ENCODE results near the gene XYLT2. TPM values are rescaled to one million over a fixed set of nuclear protein-coding genes. Genes with fewer than 3 reads are reported as not detected.

The XYLT2 gene
- total and polyA plus RNA-seq, 2 of the 8 experiments (the other 6 are each of a cell fraction or from before 2014, with no cell fraction given) = 28.0 to 29.9 TPM

DNA sequence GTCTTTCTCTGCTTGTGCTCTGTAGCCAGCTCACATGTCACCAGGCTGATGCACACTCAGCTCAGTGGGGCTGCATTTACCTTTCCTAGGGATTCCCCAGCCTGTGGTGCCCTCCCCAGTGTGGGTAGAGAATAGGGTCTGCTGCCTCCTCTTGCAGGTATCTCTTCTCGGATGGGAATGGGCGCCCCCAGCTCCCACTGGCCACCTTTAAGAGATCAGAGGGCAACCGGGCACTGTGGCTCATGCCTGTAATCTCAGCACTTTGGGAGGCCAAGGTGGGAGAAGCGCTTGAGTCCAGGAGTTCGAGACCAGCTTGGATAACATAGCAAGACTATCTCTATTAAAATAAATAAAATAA is 3.3 kb downstream of the XYLT2 start:
- Histone ChIP-seq H3K9ac (replicated peaks in 1 of 4; ENCODE audit: extremely low read depth in 1 of 4, low read depth in 3 of 4, low read length in 3 of 4) (no peak overlapping the region), H2AK5ac (ENCODE audit: low read depth, low read length) (no peak overlapping the region), H2BK5ac (ENCODE audit: low read depth, low read length) (no peak overlapping the region), H3K36me3 (ENCODE audit: control insufficient read depth in 2 of 4, insufficient read depth in 4 of 4, low read length in 3 of 4) (peaks cover under 1 to 7% (median 4%) of the 10 kb centered on the region in 4 experiments; a peak in 5 of 8 replicates), H3K56ac (replicated peaks; ENCODE audit: insufficient read length, low read depth, low read length) (no peak overlapping the region), H3K4me3 (ENCODE audit: extremely low read depth in 1 of 4, insufficient read depth in 2 of 4, low read depth in 3 of 4, low read length in 4 of 4) (no peak overlapping the region), H3K9me3 (ENCODE audit: insufficient read depth in 2 of 2, low read depth in 1 of 2, low read length in 1 of 2) (no peaks in the 10 kb centered on the region), H2BK20ac (ENCODE audit: low read length) (no peak overlapping the region), H3K18ac (ENCODE audit: extremely low read depth, low read length) (no peak overlapping the region), H2BK120ac (replicated peaks; ENCODE audit: low read depth, low read length) (no peak overlapping the region), H3K4me2 (ENCODE audit: insufficient read depth in 1 of 2, low read depth in 2 of 2, low read length in 2 of 2) (no peak overlapping the region), H3K23ac (ENCODE audit: insufficient read length) (no peak overlapping the region), H2AFZ (ENCODE audit: low read length) (no peak overlapping the region), H2BK12ac (ENCODE audit: low read depth, low read length) (0 out of 2 replicates have a peak overlapping the region, but pooled peaks have one; percentile 4), H4K8ac (ENCODE audit: extremely low read depth, insufficient read depth, low read length) (no peak overlapping the region), H3K27me3 (replicated peaks in 1 of 4; ENCODE audit: control insufficient read depth in 3 of 4, extremely low read depth in 1 of 4, insufficient read depth in 3 of 4, low read length in 3 of 4) (peaks cover 0 to 9% (median 5%) of the 10 kb centered on the region in 4 experiments; a peak in 4 of 7 replicates), H3K4ac (replicated peaks; ENCODE audit: insufficient read length, low read depth, low read length) (no peak overlapping the region), H3K27ac (ENCODE audit: low read depth, low read length) (no peak overlapping the region), H3K14ac (ENCODE audit: insufficient read length) (no peak overlapping the region), H3K79me2 (ENCODE audit: control insufficient read depth in 1 of 2, insufficient read depth in 2 of 2, low read length in 2 of 2) (peaks cover 0 to 25% of the 10 kb centered on the region in 2 experiments; a peak in 2 of 4 replicates), H4K5ac (ENCODE audit: insufficient read length, low read depth, low read length) (no peak overlapping the region), H3K23me2 (ENCODE audit: low read depth, low read length) (peaks cover 17% of the 10 kb centered on the region), H3K4me1 (replicated peaks in 1 of 4; ENCODE audit: control insufficient read depth in 3 of 4, insufficient read depth in 4 of 4, low read length in 3 of 4) (peaks cover 4 to 17% (median 11%) of the 10 kb centered on the region in 4 experiments), H4K91ac (replicated peaks; ENCODE audit: insufficient read length, low read length) (no peak overlapping the region), H4K20me1 (replicated peaks in 1 of 2; ENCODE audit: control insufficient read depth in 1 of 2, insufficient read depth in 2 of 2, low read length in 2 of 2) (peaks cover 2 to 29% of the 10 kb centered on the region in 2 experiments), H3K79me1 (ENCODE audit: low read depth, low read length) (peaks cover 20% of the 10 kb centered on the region), H2BK15ac (ENCODE audit: low read length) (0 out of 2 replicates have a peak overlapping the region, but pooled peaks have one; percentile 4)
- DNase-seq (ENCODE audit: low read depth in 1 of 2, low spot score in 2 of 2) = no peak
- ChIA-PET POLR2A (ENCODE audit: partially characterized antibody) (interaction anchor here (1.1 to 12.4 kb wide), 4 partner anchors 13 to 144 kb away, joined by 3 to 135 read pairs (median 3); no protein-coding TSS in a partner anchor), CTCF (ENCODE audit: partially characterized antibody) (interaction anchor here (0.6 to 4.0 kb wide), 8 partner anchors 14 to 180 kb away, joined by 3 to 58 read pairs (median 4); no protein-coding TSS in a partner anchor)
- WGBS, 2 experiments (ENCODE audit: extremely low coverage in 1 of 2, insufficient coverage in 1 of 2, insufficient read length in 1 of 2, insufficient replicate concordance in 2 of 2, low coverage in 1 of 2, low lambda C conversion rate in 2 of 2, missing lambda C conversion rate in 1 of 2) = 89% methylated on average over 5 of the region's 5 CpGs; no CpG with 5 or more reads in 1 of the 2 experiments
- FAIRE-seq = no peak
- no peak for TF ChIP-seq CTBP2 (IDR thresholded peaks at IDR 0.05; ENCODE audit: borderline replicate concordance, insufficient read depth, insufficient read length, low read length)
- TF ChIP-seq SIX5 (IDR thresholded peaks at IDR 0.05; ENCODE audit: low read depth, low read length) = no peak
- no peak for TF ChIP-seq ASH2L (IDR thresholded peaks at IDR 0.05; ENCODE audit: low read length)
- TF ChIP-seq SRF (IDR thresholded peaks at IDR 0.05; ENCODE audit: low read depth, low read length) = no peak
- TF ChIP-seq HDAC2 (IDR thresholded peaks at IDR 0.05; ENCODE audit: borderline replicate concordance in 1 of 2, low read depth in 2 of 2, low read length in 2 of 2) = no peak
- no peak for TF ChIP-seq CHD1 (IDR thresholded peaks at IDR 0.05; ENCODE audit: low read depth, low read length)
- TF ChIP-seq, protein P1, sequence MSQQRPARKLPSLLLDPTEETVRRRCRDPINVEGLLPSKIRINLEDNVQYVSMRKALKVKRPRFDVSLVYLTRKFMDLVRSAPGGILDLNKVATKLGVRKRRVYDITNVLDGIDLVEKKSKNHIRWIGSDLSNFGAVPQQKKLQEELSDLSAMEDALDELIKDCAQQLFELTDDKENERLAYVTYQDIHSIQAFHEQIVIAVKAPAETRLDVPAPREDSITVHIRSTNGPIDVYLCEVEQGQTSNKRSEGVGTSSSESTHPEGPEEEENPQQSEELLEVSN (IDR thresholded peaks at IDR 0.05) = no peak
- no peak for TF ChIP-seq KDM4A (IDR thresholded peaks at IDR 0.05; ENCODE audit: low read depth, low read length, severe bottlenecking)
- no peak for TF ChIP-seq RNF2 (IDR thresholded peaks at IDR 0.05; ENCODE audit: borderline replicate concordance, low read depth, low read length, missing control alignments, poor library complexity, severe bottlenecking)
- no peak for TF ChIP-seq TBP (IDR thresholded peaks at IDR 0.05; ENCODE audit: low read depth, low read length)
- no peak for TF ChIP-seq MAX (IDR thresholded peaks at IDR 0.05)
- TF ChIP-seq GTF2F1 (IDR thresholded peaks at IDR 0.05; ENCODE audit: borderline replicate concordance, low read depth, low read length) = no peak
